Measurements from ENCODE around the gene TACC3. TPM values are rescaled to one million over a fixed set of nuclear protein-coding genes. Genes with fewer than 3 reads are reported as not detected.
A peak's percentile ranks its signal among the peaks of the same experiment; 100 is the strongest.

Gene TACC3
- total RNA-seq, 1 donor from 2014 or later, result 2.0 TPM

DNA sequence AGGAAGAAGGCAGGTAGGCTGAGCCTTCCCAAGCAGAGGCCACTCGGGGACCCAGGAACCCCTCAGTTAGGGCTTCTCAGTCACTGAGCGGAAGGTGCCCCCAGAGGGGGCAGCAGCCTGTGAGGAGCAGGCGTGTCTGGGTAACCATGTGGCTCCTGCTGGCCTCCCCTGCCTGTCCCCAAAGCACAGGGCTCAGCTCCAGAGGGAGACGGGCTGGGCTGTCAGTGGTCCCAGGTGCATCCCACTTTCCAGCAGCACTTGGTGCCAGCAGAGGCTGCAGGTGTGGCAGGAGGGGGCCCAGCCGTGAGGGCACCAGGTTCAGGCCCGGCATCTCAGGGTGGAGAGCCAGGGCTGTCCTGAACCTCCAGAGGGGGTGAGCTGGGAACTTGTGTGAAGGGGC, 22.7 kb downstream of the TACC3 start:
- no peak for FAIRE-seq

GRCh38 chr4:1744552-1744951, 23.2 kb downstream of the TACC3 start:
- FAIRE-seq (no peak), DNase-seq (ENCODE audit: low spot score in 2 of 2) (no peak)

More for the DNA sequence above, 22.7 kb downstream of the TACC3 start:
- no peak for DNase-seq (ENCODE audit: low spot score in 2 of 2)

GRCh38 chr4:1745165-1745564, 23.8 kb downstream of the TACC3 start:
- no peak for FAIRE-seq
- no peak for DNase-seq (ENCODE audit: low spot score in 2 of 2)

DNA sequence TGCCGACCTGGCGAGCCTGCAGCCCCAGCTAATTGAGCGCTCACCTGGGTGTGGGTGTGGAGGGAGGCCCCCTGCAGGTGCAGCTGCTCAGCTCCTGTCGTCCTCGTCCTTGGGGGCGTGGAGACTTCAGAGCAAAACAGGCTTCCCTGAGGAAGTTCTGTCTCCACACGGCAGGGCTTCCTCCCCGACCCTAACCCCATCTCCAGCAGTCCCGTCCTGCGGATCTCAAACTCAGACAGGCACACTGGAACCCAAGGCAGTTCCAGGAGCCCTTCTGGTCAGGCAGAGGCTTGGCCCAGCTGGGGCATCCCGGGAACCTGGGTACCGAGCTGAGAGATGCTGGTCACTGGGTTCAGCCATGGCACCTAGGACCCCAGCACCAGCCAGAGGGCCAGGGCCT, 24.4 kb downstream of the TACC3 start:
- DNase-seq (ENCODE audit: low spot score in 2 of 2) (no peak), FAIRE-seq (no peak)

DNA sequence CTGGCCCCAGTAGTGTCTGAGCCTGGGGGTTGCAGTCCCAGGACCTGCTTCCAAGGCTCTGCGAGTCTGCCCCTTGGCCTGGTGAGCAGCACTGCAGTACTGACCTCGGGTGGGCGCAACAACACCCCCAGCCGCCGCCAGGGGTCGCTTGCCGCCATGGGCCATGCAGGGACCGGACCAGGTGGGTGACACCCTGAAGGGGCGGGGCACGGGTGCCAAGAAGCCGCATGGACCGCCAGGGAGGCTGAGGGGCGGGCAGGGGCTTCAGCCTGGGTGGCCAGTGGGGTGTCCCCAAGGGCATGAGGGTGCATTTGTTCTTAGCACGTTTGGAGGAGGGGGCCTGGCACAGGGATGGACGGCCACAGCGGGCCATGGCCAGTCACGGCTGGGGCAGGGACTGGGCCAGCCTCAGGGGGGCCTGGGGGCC, 25.0 kb downstream of the TACC3 start:
- FAIRE-seq (no peak), DNase-seq (ENCODE audit: low spot score in 2 of 2) (peak in 1 of 2 donors; percentile 77)

DNA sequence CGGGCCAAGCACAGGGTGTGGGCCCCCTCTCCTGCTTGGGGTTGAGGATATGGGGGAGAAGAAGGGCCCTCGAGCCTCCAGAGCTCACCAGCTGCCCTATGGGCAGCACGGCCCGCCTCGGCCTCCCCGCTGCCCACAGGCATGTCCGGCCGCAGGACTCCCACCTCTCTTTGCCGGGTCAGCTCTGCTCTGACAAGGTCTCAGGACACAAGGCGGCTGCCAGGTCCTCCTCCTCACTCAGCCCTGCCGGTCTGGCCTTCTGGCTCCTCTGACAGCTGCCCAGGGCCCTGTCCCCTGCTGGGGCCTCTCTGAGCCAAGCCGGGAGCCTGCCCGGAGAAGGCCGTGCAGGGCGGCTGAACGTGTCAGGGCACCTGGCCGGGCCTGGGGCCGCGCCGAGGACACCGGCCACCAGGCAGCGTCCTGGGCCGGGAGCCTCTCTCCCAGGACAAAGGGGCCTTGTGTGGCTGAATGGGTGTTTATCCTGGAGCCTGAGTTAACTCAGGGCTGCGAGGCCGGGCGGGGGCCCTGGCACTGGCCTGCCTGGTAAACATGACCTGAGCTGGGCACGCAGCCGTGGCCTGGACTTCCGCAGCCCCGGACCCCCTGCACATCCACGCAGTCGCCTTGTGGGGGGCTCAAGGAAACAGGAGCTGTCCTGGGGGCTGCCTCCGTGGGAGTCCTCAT, 25.7 kb downstream of the TACC3 start:
- DNase-seq (ENCODE audit: low spot score in 2 of 2), result no peak

GRCh38 chr4:1747603-1747967, 26.3 kb downstream of the TACC3 start:
- FAIRE-seq (no peak), DNase-seq (ENCODE audit: low spot score in 2 of 2) (no peak)

More for the DNA sequence above, 25.7 kb downstream of the TACC3 start:
- no peak for FAIRE-seq

- DNase-seq (ENCODE audit: low spot score in 2 of 2), result peak; percentile 84 to 90
- no peak for FAIRE-seq
These were observed 27.2 kb downstream of the TACC3 start for GRCh38 chr4:1748465-1748995.

DNA sequence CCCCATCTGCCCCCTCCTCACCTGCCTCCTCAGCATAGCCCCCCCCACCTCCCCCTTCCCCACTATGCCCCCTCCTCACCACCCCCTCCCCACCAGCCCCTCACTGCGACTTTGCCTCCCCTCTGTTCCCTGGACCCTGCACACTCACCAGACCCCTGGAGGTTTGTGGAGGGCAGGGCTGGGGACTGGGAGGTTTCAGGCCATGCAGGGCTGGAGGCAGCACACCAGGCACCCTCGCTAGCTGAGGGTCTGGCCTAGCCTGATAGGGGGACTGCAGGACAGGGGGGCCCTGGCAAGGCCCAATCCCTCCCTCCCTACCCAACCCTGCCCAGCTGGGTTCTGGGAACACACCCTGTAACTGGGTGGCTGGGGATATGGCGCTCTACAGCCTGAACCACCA, 28.0 kb downstream of the TACC3 start:
- no peak for DNase-seq (ENCODE audit: low spot score in 2 of 2)

DNA sequence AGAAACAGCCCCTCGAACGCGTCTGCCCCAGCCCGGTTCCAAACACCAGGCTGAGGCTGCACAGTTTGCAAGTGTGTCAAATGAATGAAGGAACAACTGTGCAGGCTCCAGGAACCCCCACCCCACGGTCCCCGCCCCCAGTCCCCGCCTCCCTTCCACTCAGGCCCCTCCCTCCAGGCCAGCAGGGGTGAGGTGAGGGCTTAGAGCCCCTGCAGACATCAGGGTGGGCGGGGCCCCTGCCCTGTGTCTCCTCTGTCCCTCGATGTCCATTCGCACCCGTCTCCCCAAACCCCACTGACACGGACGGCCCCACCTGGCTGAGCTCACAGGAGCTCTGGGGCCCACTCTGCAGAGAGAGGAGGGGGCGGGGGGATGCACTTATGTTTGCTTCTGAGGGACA, 28.5 kb downstream of the TACC3 start:
- no peak for DNase-seq (ENCODE audit: low spot score in 2 of 2)
- FAIRE-seq, result no peak

More for the DNA sequence above, 28.0 kb downstream of the TACC3 start:
- FAIRE-seq, result no peak

DNA sequence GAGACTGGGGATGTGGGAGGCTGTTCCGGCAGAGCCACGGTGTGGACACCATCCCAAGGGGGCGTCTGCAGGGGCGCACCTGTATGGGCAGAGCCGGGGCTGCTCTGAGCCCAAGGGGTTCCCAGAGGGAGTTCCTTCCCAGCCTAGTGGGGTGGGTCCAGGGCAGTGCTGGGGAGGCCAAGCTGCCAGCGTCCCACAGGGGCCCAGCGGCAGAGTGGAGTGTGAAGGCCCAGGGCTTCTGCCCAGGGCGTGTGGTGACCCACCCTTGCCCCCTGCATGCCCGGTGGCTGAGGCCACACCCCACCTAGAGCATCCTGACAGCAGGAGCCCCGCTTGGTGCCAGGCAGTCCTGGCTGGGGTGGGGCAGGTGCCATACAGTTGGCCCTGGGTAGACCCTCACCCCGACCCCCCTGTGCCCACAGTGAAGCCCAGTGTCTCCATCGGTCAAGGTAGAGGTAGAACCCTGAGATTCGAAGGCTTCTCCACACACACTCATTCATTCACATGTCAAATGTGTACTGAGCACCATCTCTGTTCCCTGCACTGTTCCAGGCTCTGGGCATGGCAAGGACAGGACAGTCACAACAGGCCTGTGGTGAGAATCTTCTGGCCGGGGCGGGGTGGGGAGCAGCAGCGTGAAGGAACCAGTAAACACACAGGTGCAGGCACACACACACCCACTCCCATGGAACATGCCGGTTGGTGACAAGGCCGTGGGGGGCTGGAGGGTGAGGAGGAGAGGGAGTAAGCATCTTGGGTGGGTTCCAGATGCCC, 29.2 kb downstream of the TACC3 start:
- DNase-seq (ENCODE audit: low spot score in 2 of 2), result no peak
- FAIRE-seq, result no peak

DNA sequence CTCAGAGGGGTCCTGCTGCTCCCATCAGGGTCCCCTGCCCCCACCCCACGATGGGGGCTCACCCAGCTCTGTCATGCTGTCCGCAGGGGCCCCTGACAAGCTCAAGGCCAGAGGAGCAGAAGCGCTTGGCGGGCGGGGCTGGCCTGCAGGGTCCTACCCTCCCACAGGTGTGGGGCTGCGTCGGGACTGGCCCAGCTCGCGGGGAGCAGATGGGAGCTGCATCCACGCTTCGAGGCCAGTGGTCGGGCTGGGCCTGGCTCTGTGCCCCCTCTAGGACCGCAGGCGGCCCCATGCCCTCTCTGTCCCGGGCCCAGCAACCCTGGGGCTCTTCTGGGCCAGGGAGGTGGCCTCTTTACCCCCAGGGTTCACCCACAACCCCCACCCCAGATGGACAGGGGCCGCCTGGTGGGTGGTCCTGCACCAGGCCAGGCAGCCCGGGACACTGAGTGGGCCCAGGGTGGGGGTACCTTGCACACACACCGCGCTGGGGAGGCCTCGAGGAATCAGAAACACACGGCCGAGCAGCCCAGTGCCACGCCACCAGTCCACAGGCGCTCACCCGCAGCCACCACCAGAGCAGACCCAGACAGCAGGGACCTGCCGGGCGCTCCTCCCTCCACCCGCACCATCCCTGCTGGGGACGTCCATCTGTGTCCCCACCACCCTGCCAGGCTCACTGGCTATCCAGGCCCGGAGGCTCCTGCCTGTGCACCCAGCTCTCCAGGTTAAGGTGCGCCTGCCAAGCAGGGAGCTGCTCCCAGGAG, 30.0 kb downstream of the TACC3 start:
- FAIRE-seq, result no peak
- DNase-seq (ENCODE audit: low spot score in 2 of 2), result no peak

DNA sequence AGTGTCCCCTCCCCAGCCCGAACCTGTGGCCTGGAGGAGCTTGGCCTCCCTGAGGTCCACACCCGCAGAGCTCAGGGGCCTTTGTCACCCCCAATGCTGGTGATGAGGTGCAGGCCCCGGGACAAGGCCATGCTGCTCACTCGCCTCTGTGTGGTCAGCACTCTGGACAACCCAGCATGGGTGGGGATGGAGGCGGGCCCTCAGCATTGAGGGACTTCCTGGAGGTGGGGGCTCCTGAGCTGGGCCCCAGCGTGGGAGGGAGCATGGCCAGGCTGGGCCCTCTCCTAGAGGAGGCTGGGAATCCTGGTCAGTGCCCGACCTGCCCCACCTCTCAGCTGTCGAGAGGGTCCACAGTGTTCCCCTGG, 30.6 kb downstream of the TACC3 start:
- no peak for DNase-seq (ENCODE audit: low spot score in 2 of 2)
- no peak for FAIRE-seq

DNA sequence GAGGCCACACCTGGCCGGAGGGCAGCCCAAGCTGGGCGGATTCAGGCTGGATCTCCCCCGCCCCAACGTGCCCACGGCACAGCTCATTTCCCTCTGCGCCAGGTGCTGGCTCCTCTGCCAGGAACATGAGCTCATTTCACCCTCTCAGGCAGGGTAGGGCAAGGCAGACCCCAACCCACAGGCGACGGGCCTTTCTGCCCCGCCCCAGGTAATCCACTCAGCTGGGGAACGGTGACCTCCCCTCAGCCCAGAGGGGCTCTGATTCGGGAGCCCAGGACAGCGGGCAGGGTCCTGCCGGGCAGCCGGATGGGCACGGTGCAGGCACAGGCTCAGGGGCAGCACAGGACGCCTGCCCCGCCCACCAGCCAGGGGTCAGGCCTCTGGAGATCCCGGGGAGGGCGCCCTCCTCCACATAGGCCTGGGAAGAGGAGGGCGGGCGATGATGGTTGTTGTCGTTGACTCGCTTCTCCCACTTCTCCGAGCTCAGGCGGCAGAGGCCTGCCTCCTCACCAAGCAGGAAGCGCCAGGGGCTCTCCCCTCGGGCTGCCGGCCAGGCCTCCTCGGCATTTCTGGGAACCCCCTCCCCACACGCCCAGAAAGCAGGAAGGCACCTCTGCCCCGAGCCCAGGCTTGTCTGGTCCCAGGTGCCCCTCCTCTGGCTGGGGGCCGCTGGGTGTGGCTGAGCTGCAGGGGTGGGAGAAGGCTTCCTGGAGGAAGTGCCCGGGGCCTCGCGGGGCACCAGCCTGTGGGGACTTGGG, 31.1 kb downstream of the TACC3 start:
- FAIRE-seq, result no peak
- no peak for DNase-seq (ENCODE audit: low spot score in 2 of 2)

DNA sequence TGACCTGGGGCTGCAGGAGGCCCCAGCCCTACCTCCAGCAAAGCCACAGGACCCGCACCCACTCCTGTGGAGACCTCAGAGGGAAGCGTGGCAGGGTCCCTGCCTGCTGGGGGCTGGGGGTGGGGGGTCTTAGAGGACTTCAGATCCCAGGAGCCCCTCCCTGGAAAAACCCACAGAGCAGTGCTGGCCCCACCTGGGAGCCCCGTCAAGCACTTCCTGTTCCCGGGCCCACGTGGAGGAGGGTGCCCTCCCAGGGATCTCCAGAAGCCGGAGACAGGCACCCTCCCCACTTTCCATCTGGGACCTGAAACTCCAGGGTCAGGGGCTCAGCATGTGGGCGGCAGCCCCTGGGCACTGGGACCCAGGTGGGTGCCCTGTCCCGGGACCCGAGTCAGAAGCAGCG, 32.0 kb downstream of the TACC3 start:
- no peak for DNase-seq (ENCODE audit: low spot score in 2 of 2)
- no peak for FAIRE-seq

DNA sequence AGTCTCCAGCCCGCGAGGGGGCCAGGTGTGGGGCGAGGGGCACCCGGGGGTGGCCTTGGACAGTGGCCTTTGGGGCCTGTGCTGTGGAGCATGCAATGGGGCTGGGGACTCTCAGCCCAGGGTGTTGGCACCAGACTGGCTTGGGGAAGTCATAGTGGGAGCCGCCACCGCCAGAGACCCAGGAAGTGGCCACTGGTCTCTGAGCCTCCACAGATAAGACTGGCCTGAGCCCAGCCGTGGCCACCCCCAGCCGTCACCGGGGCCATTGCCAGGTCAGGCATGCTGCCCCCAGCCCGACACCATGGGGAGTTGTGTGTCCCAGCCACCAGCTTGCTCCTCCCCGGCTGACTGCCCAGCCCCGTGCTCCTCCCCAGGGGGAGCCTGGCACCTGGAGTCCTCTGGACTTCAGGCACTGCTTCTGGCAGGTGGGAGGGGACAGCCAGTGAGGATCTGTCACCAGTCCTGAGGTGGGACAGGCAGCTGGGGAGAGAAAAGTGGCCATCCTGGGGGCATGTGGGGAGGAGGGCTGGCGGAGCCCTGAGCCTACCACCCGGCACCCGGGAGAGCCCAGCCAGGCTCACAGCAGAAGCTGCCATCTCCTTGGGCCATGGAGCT, 32.5 kb downstream of the TACC3 start:
- DNase-seq (ENCODE audit: low spot score in 2 of 2) (no peak), FAIRE-seq (no peak)

GRCh38 chr4:1754336-1754735, 33.0 kb downstream of the TACC3 start:
- no peak for DNase-seq (ENCODE audit: low spot score in 2 of 2)
- no peak for FAIRE-seq

DNA sequence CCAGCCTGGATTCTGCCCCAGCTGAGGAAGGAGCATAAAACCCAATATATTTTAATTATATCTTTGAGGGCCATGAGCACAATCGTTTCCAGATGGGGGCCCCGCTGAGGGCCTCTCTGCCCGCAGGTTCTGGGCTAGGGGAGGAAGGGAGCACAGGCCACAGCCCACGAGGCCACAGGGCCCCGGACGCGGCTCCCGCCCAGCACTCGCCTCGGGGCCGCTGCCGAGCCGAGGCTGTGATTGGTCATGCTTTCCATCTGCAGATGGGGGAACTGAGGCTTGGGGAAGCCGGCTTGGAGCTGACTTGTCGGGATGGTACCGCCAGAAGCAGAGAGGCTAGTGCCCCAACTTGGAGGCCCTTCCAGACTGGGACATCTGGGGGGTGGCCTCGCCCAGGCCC, 34.0 kb downstream of the TACC3 start:
- FAIRE-seq (no peak), DNase-seq (ENCODE audit: low spot score in 2 of 2) (no peak)

GRCh38 chr4:1756079-1756478, 34.8 kb downstream of the TACC3 start:
- FAIRE-seq (no peak), DNase-seq (ENCODE audit: low spot score in 2 of 2) (no peak)

Measured in frontal cortex (tissue), 4 donors.